ENCODE data around the gene CD81. TPM values are rescaled to one million over a fixed set of nuclear protein-coding genes. Genes with fewer than 3 reads are reported as not detected.

CD81 gene
- total RNA-seq, 4 donors from 2014 or later, result 327 to 576 (median 541) TPM

- Histone ChIP-seq H3K4me1 (peaks cover 23 to 100% (median 85%) of the 10 kb centered on the region in 3 donors), H3K36me3 (peaks cover 0 to 28% of the 10 kb centered on the region in 2 donors), H3K4me3 (peak overlapping the region in 1 of 2 donors; percentile 8), H3K27me3 (no peaks in the 10 kb centered on the region), H3K9me3 (no peaks in the 10 kb centered on the region), H3K27ac (peak overlapping the region; percentile 77 to 100 (median 100))
- ATAC-seq, result peak; percentile 14
- WGBS, 2 donors (ENCODE audit: low coverage in 1 of 2), result 40 to 47% methylated on average over 1 to 3 of the region's 14 CpGs
- TF ChIP-seq CTCF (IDR thresholded peaks at IDR 0.05), result no peak
- TF ChIP-seq POLR2A (IDR thresholded peaks at IDR 0.05), result no peak
- no peak for TF ChIP-seq POLR2AphosphoS5 (IDR thresholded peaks at IDR 0.05)
- TF ChIP-seq EP300 (IDR thresholded peaks at IDR 0.05), result no peak
These were observed 10.3 kb downstream of the CD81 start for GRCh38 chr11:2387266-2387987.

- H3K36me3 ChIP-seq, result peaks cover 0 to 41% of the 10 kb centered on the region in 2 donors
- no peak for ATAC-seq
- H3K4me3 ChIP-seq, result peak overlapping the region in 1 of 2 donors; percentile 6
- peaks cover 21 to 100% (median 72%) of the 10 kb centered on the region in 3 donors for H3K4me1 ChIP-seq
- 29 to 59% methylated on average over 1 to 2 of the region's 15 CpGs for WGBS, 2 donors (ENCODE audit: low coverage in 1 of 2)
- no peaks in the 10 kb centered on the region for H3K9me3 ChIP-seq
- H3K27me3 ChIP-seq, result no peaks in the 10 kb centered on the region
- H3K27ac ChIP-seq, result peak overlapping the region; percentile 77 to 100 (median 100)
- TF ChIP-seq POLR2AphosphoS5 (IDR thresholded peaks at IDR 0.05), result no peak
- peak in 1 of 4 experiments; percentile 24 for TF ChIP-seq CTCF (IDR thresholded peaks at IDR 0.05)
These were observed 11.6 kb downstream of the CD81 start for GRCh38 chr11:2388431-2389376.

GRCh38 chr11:2389377-2390026 is 12.4 kb downstream of the CD81 start:
- ATAC-seq, result no peak
- 13 to 21% methylated on average over 6 to 8 of the region's 14 CpGs for WGBS, 2 donors (ENCODE audit: low coverage in 1 of 2)

More at GRCh38 chr11:2389377-2390026, 12.4 kb downstream of the CD81 start:
- no peaks in the 10 kb centered on the region for H3K27me3 ChIP-seq
- peaks cover 21 to 100% (median 66%) of the 10 kb centered on the region in 3 donors for H3K4me1 ChIP-seq
- H3K4me3 ChIP-seq, result peak overlapping the region in 1 of 2 donors; percentile 6
- TF ChIP-seq CTCF (IDR thresholded peaks at IDR 0.05) (peak in 1 of 4 experiments; percentile 35), POLR2A (IDR thresholded peaks at IDR 0.05) (no peak), EP300 (IDR thresholded peaks at IDR 0.05) (no peak), POLR2AphosphoS5 (IDR thresholded peaks at IDR 0.05) (no peak)
- H3K36me3 ChIP-seq, result peaks cover 0 to 48% of the 10 kb centered on the region in 2 donors
- no peaks in the 10 kb centered on the region for H3K9me3 ChIP-seq
- H3K27ac ChIP-seq, result peak overlapping the region; percentile 77 to 100 (median 100)

Data from gastroesophageal sphincter (tissue), 4 donors.